Stimulated activated CD8-positive, alpha-beta memory T cell treated with anti-CD3 and anti-CD28 coated beads, Interleukin-7, amount 100 ng/mL, for 48 hours (primary cell): Measurements from ENCODE around the gene TIMP1.
"Not testable (repeated sequence)": the region's sequence is repeated elsewhere in the genome, so short reads cannot be mapped to it uniquely, and the experiment has no call there.

Experiments used
- DNase-seq, 2 donors: peaks; one replicate each; pipeline ENCODE4 v3.0.0-alpha.2; 2020; ENCODE audit warnings: low read depth in 1 of 2; ENCODE audit errors: extremely low read depth in 1 of 2

Gene TIMP1

GRCh38 chrX:47597222-47597621 is 15.0 kb downstream of the TIMP1 start:
- DNase-seq = no peak

- DNase-seq = not testable (repeated sequence)
Measured at GRCh38 chrX:47603125-47603524, 20.9 kb downstream of the TIMP1 start.

DNA sequence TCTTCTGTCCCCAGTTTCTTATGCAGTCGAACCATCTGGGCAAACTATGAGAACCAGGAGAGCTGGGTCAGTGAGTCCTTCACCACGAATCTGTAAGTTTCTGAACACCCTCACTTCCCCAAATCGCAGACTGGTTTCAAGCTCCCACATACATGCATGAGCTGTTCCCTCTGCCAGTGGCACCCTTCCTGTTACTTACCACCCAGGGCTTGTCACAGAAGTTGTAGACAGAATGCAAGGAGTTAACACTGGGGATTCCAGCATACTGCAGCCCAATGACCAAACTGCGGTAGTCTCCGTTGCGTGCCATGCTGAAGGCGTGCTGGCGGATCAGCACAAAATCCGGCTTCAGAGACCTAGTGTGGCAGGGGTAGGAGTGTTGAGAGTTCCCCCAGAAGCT is 22.8 kb downstream of the TIMP1 start:
- DNase-seq = no peak

GRCh38 chrX:47607091-47607490 is 24.9 kb downstream of the TIMP1 start:
- no peak for DNase-seq

- DNase-seq = no peak
Measured at GRCh38 chrX:47608130-47608810, 26.0 kb downstream of the TIMP1 start.

- no peak for DNase-seq
Measured at GRCh38 chrX:47610511-47610910, 28.3 kb downstream of the TIMP1 start.

GRCh38 chrX:47611489-47611888 is 29.3 kb downstream of the TIMP1 start:
- DNase-seq = no peak

DNA sequence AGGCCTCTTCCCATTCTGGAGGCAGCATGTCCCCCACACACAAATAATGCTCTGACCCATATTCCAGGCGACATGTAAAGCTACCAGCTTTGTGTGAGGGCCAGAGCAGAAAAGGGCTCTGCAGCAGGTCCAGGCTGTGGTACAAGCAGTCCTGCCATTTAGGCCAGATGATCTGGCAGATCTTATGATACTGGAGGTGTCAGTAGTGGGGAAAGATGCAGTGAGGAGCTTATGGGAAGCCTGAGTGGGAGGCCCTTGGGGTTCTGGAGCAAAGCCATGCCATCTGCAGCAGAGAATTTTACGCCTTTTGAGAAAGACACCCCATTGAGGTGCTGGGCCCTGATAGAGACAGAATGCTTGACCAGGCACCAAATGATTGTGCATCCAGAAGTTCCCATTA is 29.7 kb downstream of the TIMP1 start:
- DNase-seq = no peak

- DNase-seq = no peak
Measured at GRCh38 chrX:47612418-47612817, 30.2 kb downstream of the TIMP1 start.

- no peak for DNase-seq
Measured at GRCh38 chrX:47613082-47613481, 30.8 kb downstream of the TIMP1 start.

DNA sequence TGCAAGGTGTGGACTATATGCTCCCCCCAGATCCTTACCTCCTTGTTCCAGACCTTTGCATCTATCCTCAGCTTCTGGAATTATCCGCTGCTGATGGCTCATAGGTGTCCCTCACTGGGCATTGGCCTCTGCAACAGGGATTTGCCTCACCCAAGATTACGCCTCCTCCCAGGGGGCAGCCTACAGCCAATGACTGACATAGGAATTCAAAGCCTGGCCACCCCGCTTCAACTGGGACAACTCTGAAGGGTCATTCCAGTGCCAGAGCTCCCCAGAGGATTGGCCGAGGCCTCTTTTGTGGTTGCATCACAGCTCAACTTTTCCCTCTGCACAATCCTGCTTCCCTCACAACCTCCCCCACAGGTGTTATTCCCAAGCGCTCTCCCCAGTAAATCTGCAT is 32.4 kb downstream of the TIMP1 start:
- no peak for DNase-seq

DNA sequence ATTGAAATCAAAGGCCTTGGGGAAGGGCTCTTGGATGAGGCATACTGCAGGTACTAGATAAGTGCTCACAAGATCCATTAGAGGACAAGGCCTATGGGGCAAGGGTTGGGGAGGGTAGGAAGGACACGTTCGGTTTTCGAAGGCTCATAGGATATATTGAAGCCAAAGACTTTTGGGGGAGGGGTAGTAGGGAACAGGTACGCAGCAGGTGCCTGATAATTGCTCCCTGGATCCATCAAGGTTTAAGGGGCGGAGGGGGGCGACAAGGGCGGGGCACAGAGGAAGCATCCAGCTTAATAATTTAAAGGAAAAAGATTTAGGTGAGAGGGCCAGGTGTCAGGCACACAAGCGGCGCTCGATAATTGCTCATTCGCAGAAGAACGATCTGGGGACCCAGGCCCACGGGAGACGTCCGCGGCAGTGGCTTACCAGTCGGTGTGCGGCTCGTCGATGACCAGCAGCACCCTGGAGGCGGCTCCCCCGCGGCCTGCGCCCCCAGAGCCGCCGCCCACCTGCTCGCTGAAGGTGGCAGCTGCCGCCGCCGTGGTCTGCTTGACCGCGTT is 36.8 kb downstream of the TIMP1 start:
- DNase-seq = no peak

DNA sequence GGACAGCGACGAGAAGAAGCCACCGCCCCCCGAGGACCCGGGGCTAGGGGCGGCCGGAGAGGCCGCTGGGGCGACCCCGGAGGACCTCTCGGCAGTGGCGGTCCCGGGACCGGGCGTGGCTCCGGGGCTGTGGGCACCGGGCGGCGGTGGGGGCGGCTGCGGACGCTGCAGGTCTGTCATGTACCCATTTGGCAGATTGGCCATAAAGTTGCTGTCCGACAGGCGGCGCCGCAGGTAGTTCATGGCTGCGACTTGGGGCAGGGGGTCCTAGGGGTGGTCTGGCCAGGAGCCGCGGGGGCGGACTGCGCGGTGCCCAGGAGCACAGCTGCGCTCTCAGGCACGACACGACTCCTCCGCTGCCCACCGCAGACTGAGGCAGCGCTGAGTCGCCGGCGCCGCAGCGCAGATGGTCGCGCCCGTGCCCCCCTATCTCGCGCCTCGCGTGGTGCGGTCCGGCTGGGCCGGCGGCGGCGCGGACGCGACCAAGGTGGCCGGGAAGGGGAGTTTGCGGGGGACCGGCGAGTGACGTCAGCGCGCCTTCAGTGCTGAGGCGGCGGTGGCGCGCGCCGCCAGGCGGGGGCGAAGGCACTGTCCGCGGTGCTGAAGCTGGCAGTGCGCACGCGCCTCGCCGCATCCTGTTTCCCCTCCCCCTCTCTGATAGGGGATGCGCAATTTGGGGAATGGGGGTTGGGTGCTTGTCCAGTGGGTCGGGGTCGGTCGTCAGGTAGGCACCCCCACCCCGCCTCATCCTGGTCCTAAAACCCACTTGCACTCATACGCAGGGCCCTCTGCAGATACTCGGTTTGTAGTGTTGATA is 37.5 kb downstream of the TIMP1 start, which contains the start of gene SYN1:
Gene SYN1, minus strand, starts transcription at position 372 of the 817 bp plus-strand sequence. Its CDS starts 129 bp downstream, at position 243.
- DNase-seq = peak; percentile 57 to 60

DNA sequence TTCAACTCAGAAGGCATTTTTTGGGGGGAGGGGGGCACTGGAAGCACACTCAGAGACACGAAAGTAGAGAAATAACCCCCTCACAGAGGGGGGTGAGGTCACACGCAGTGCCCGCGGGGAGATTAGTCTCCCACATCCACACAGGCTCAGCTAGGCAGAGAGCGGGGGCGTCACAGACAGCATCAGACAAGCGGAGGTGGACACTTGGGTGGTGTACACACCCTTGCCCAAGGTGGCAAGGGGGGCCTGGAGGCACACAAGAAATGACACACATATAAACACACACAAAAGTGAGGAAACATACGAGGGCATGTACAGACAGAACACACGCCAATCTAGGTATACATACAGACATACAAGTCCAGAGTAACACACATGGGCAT is 38.1 kb downstream of the TIMP1 start:
- DNase-seq = no peak

- DNase-seq = no peak
Measured at GRCh38 chrX:47621851-47622250, 39.6 kb downstream of the TIMP1 start.

- DNase-seq = no peak
Measured at GRCh38 chrX:47623540-47624027, 41.3 kb downstream of the TIMP1 start.

DNA sequence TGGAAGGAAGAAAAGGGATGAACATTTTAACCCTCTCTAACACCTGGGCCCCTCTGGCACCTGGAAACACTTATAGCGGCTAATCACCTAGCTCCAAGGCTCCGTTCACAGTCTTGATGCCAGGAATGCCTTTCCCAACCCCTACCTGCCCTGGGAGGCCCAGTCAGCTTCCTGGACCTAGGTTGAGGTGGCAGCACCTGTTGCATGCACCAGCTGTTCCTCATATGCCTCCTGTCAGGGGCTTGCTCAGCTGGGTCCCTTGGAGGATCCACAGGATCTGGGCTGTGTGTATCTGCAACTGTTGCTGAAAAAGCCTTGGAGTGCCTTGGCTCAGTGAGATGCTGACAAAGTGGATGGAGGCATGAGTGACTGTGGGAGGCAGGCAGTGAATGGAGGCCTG is 43.1 kb downstream of the TIMP1 start:
- DNase-seq = no peak

DNA sequence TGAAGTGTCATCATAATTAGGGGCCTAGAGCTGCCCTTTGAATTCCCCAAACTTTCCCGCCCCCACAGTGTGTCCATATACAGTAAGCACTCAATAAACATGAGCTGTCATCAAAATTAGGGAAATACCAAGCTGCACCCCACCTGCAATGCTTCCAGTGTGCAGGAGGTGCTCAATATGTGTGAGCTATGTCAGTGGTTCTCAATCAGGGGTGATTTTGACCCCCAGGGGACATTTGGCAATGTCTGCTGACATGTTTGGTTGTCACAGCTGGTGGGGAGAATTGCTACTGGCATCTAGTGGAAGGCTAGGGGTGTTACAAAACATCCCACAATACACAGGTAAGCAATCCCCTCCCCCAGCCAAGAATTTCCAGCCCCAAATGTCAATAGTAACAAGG is 46.7 kb downstream of the TIMP1 start:
- DNase-seq = no peak

- no peak for DNase-seq
Measured at GRCh38 chrX:47629419-47630200, 47.4 kb downstream of the TIMP1 start, which contains the start of gene CFP. TSS of gene CFP (minus strand) at chrX:47629930. CDS start at chrX:47629844, 86 bp downstream.

GRCh38 chrX:47631676-47632075 is 49.4 kb downstream of the TIMP1 start:
- DNase-seq = no peak

GRCh38 chrX:47632666-47633065 is 50.4 kb downstream of the TIMP1 start:
- DNase-seq = no peak
